Central memory CD4-positive, alpha-beta T cell (primary cell): ENCODE measurements around the gene COX6B2.

Experiments used
- DNase-seq: peaks from one replicate; pipeline ENCODE4 v3.0.0; 2022

The COX6B2 gene

GRCh38 chr19:55362174-55362989 lies 7.9 kb upstream of the COX6B2 start:
- DNase-seq: no peak

DNA sequence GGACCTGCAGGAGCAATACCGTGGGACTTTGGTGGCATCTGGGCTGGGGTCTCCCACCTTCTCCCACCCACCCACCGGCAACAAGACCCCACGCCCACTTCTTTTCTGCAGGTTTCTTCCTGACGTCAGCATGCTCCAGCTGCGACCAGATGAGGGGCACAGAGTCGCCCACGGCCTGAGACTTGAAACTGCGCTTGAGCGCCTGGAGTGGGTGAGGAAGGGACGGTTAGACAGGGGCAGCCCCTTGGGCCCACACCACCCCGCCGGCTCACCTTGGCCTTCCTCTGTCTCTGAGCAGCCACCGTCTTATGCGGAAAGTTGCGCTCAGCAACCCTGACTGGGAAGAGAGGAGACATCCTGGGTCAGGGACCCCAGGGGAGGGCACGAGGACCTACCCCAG lies 6.4 kb upstream of the COX6B2 start:
- DNase-seq: no peak

DNA sequence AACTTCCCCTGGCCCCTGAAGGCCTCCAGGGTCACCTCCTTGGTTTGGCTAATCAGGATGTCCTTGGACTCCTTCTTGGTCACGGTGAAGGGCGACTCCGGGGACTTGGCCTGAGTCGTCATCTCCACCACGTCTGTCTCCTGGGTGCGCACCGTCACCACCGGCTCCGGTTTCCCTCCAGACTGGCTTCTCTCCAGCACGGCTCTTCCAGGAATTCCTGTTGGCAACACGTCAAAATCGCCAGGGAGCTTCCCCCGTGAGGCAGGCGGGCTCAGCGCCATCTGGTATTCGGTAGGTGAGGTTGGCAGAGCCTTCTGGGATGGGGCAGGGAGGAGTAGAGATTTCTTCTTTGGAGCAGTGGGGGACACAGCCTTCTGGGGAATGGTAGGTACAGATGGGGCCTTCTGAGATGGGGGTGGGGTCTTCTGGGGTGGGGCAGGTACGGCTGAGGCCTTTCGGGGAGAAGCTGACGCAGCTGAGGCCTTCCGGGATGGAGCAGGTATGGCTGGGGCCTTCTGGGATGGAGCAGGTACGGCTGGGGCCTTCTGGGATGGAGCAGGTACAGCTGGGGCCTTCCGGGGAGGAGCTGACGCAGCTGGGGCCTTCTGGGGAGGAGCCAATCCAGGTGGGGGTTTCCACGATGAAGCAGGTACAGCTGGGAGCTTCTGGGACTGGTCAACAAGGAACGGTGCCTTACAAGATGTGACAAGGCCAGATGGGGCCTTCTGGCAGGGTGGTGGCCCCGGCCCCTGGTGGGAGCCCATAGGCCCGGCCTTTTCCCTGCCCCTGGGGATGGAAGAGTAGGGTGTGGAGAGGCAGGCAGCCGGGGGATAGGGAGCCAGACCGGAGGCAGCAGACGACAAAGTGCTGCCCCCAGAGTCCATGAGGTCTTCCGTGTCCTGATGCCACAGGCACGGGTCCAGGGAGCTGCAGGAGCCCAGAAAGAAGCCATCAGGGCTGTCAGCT lies 4.7 kb upstream of the COX6B2 start:
- DNase-seq: no peak

DNA sequence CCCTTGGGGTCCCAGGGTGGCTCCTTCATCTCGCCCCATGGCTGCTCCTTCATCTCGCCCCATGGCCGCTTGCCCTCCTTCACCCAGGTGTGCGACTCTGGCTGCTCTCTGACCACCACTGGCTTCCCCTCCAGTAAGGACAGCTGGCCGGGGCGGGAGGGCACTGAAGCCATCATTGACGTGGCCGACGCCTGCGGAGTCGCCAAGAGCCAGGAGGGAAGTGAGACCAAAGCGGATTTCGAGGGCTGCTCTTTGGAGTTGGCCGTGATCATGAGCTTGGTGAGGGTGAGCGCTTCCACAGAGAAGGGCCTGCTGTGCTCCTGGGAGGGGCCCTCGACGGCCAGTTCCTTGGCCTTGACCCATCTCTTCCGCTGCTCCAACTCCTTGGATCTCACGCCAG lies 4.0 kb upstream of the COX6B2 start:
- no peak for DNase-seq

GRCh38 chr19:55355213-55355821 lies 798 bp upstream of the COX6B2 start:
- no peak for DNase-seq

GRCh38 chr19:55353803-55354697 lies 469 bp downstream of the COX6B2 start:
- DNase-seq: peak; percentile 36

DNA sequence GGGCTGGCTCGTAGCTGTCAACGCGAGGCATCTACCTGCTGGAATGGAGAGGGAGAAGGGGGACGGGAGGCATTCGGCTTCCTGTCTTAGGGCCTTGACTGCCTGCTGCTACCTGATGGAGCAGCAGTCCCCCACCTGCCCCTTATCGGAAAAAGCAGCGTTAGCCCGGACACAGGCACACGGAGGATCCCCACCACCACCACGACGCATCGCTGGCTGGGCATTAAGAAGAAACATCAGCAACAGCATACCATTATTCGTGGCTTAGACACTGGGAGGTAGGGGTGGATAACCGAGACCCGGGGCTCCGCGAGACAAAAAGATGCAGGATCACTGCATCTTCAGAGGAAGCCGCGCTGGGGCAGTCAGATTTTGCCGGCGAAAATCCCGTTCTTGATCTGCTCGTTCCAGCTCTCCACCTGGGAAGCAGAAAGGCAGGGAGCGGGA lies 1.1 kb downstream of the COX6B2 start:
- DNase-seq: no peak

DNA sequence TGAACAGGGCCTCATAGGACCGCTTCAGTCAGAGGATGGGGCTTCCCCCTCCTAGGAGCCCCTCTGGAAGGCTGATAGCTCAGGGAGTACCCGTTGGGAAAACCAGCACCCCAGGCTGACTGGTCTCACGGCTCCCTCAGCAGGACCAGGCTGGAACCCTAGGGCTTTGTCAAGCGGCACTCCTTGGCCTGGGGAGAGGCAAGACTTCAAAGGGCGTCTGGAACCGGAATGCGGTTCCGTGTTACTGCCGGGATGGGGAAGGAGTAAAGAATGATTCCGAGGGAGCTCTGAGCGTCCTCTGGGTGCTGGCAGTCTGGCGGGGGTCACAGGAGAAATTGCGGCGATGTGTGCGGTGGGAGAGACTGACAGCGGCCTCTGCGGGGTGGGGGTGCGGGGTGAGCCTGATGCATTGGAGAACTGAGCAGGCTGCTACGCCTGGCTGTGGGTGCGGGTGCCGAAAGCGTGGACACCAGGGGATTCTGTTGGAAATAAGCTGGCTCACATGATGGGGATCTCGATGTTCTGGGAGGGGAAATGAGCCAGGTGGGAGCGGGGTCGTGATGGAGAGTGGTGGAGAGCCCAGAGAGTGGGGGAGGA lies 1.9 kb downstream of the COX6B2 start:
- no peak for DNase-seq

- no peak for DNase-seq
Observed at GRCh38 chr19:55352040-55352439, 2.5 kb downstream of the COX6B2 start.

- no peak for DNase-seq
Observed at GRCh38 chr19:55350620-55351315, 3.8 kb downstream of the COX6B2 start.

DNA sequence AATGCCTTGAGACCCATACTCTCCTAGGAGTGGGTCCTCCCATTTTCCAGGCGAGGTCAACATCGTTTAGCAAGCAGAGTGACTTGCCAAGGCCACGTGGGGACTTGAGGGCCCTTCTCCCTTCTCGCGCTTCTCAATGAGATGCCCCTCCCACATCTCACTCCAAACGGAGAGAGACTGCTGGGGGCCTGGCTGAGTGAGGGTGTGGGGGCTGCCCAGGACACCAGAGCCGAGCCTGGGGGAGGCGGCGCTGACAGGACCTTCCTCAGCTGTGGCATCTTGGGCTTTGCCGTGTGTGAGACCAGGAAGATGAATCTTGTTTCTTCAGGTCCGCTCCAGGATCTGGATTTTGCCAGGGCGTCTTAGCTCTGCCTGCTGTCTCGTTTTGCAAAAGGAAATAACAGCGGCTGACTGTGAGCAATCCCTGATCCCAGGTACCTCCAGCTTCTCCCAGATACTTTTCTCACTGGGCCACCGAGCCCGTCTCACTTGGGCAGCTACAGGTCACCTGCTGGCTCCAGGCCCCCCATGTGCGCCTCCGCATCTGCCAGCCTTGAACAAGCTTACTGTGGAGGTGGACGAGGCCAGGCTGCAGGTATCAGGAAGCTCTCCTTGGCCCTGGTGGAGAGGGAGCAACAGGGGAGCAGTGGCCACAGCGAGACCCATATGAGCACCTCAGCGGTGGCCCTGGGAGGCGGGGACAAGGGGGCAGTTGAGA lies 6.0 kb downstream of the COX6B2 start:
- DNase-seq: no peak

DNA sequence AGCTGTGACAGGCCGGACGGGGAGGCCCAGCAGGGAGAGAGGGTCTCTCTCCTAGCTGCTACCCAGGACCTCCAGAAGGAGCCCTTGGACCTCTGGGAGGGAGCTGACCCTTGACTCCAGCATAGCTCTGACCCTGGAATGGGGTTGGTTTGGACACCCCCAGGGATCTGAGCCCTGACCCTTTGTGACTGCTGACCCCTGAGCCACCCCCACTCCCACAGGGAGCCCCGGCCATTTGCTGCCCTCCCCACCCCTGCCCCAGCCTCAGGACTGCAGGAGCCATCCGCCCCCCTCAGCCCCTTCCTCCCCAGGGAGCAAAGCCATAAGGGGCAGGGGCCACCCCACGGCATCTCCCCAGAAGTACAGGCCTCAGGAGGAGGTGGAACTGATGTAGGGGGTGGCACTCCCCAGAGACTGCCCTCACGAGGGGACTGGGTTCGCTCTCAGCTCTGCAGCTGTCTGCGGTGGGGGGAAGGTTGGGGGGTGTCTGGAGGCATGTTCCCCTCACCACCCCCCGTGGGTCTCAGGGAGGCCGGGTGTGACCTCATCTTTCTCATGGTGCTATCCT lies 7.0 kb downstream of the COX6B2 start:
- DNase-seq: no peak

DNA sequence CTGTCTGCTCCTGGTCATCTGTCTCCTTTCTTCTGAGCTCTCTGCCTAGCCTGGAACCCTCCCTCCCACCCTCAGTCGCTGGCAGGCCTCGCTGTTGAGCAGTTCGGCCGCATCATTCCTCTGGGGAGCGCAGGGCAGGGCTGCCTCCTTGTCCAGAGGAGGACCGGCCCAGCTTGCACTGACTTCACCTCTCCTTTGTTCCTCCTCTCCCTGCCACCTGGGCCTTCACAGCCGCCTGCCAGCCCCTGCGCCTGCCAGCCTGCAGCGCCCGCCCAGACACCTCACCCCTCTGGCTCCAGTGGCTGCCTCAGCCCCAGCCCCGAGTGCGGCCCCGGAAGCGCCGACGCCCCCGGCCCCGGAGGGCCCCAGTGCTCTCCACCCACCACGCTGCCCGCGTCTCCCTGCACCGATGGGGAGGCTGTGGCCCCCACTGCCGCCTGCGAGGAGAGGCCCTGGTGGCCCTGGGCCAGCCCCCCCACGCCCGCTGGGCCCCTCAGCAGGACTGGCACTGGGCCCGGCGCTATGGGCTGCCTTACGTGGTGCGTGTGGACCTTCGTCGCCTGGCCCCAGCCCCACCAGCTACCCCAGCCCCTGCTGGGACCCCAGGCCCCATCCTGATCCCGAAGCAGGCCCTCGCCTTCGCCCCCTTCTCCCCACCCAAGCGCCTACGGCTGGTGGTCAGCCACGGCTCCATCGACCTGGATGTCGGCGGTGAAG lies 7.6 kb downstream of the COX6B2 start:
- DNase-seq: no peak

DNA sequence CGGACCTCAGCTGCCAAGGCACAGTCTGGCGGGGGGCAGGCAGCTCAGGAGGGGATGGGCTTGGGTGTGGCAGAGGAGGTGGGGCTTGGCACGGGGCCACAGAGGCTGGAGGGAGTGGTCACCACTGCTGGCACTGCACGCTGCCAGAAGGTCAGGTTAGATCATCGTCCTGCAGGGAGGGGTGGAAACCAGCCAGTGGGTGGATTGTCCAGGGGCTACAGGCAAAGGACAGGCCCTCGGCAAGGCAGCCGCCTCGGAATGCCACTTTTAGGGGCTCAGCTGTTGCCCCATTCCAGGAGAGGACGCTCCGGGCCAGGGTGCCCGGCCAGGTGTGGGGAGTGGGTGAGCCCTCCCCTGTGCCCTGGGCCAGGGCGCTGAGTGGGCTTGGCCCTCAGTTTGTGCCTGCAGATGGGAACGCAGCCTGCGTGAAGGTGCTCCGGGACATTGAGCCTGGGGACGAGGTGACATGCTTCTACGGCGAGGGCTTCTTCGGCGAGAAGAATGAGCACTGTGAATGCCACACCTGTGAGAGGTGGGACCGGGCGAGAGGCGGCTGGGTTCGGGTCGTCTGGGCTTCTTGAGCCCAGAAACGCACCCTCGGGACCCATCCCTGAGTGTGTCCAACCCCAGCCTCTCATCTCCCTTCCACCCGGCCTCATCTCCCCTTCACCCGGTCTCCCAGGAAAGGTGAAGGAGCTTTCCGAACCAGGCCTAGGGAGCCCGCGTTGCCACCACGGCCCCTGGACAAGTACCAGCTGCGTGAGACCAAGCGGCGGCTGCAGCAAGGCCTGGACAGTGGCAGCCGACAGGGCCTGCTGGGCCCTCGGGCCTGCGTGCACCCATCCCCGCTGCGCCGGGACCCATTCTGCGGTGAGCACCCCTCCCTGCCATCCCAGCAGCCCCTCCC lies 8.4 kb downstream of the COX6B2 start:
- DNase-seq: no peak

- DNase-seq: no peak
Observed at GRCh38 chr19:55345101-55345817, 9.3 kb downstream of the COX6B2 start.

- DNase-seq: no peak
Observed at GRCh38 chr19:55344444-55344843, 10.1 kb downstream of the COX6B2 start.
